SIG-M5 treated with dmso at 0.1 percent for 504 hours (cell line): Measurements from ENCODE around the gene KIF26B.

Experiments
- DNase-seq: peaks from one replicate; lab custom pipeline; 2025; ENCODE audit not compliant: unreplicated experiment; lab: John Stamatoyannopoulos, UW

Gene KIF26B

GRCh38 chr1:245611251-245611650 is 456.5 kb downstream of the KIF26B start:
- DNase-seq: no peak

GRCh38 chr1:245614476-245614875 is 459.7 kb downstream of the KIF26B start:
- no peak for DNase-seq

GRCh38 chr1:245615001-245615400 is 460.2 kb downstream of the KIF26B start:
- DNase-seq: no peak

GRCh38 chr1:245621589-245621988 is 466.8 kb downstream of the KIF26B start:
- DNase-seq: no peak

GRCh38 chr1:245622332-245623014 is 467.7 kb downstream of the KIF26B start:
- no peak for DNase-seq

- DNase-seq: no peak
These were observed 486.6 kb downstream of the KIF26B start for GRCh38 chr1:245641384-245641783.

- DNase-seq: no peak
These were observed 490.6 kb downstream of the KIF26B start for GRCh38 chr1:245645406-245645805.

- DNase-seq: peak; percentile 1
These were observed 491.1 kb downstream of the KIF26B start for GRCh38 chr1:245645894-245646293.

GRCh38 chr1:245648749-245649522 is 494.2 kb downstream of the KIF26B start:
- no peak for DNase-seq

GRCh38 chr1:245649666-245650065 is 494.9 kb downstream of the KIF26B start:
- DNase-seq: no peak

- no peak for DNase-seq
These were observed 495.7 kb downstream of the KIF26B start for GRCh38 chr1:245650441-245650960.

GRCh38 chr1:245651093-245651492 is 496.3 kb downstream of the KIF26B start:
- DNase-seq: no peak

- DNase-seq: no peak
These were observed 497.3 kb downstream of the KIF26B start for GRCh38 chr1:245652116-245652515.

- DNase-seq: peak; percentile 24
These were observed 498.1 kb downstream of the KIF26B start for GRCh38 chr1:245652660-245653427.

- no peak for DNase-seq
These were observed 499.8 kb downstream of the KIF26B start for GRCh38 chr1:245654460-245655050.

- DNase-seq: no peak
These were observed 501.5 kb downstream of the KIF26B start for GRCh38 chr1:245656189-245656717.

GRCh38 chr1:245657371-245657770 is 502.6 kb downstream of the KIF26B start:
- DNase-seq: no peak

GRCh38 chr1:245663373-245663772 is 508.6 kb downstream of the KIF26B start:
- DNase-seq: no peak

- DNase-seq: no peak
These were observed 509.1 kb downstream of the KIF26B start for GRCh38 chr1:245663841-245664240.

- no peak for DNase-seq
These were observed 511.6 kb downstream of the KIF26B start for GRCh38 chr1:245666412-245666811.

GRCh38 chr1:245671349-245671748 is 516.6 kb downstream of the KIF26B start:
- no peak for DNase-seq
